Body of pancreas (tissue), 4 donors: ENCODE results near the gene LRRC8C.

Experiments
- CTCF ChIP-seq, 7 experiments: fragments of 450-650 bp in 4 of 7; fragments of 200-600 bp in 3 of 7; sonication (generic) in 3 of 7; IDR thresholded peaks; one replicate each; pipeline ENCODE4 v1.5.1; 2016 to 2019; ENCODE audit warnings: antibody characterized with exemption in 7 of 7
- POLR2A ChIP-seq, 3 donors: fragments of 450-650 bp; IDR thresholded peaks; one replicate each; pipeline ENCODE4 v1.6.1; 2016; ENCODE audit warnings: antibody characterized with exemption in 3 of 3, mild to moderate bottlenecking in 2 of 3

- TF ChIP-seq POLR2A (IDR thresholded peaks at IDR 0.05) = no peak
- no peak for TF ChIP-seq CTCF (IDR thresholded peaks at IDR 0.05)
These were observed 8.6 kb upstream of the LRRC8C start for GRCh38 chr1:89624314-89624713.
